Retinal pigment epithelial cell (primary cell): ENCODE results near the gene DCTN4.

Experiments
- DNase-seq: peaks from one replicate; pipeline ENCODE4 v3.0.0-alpha.2; 2010; ENCODE audit warnings: low read depth
- H3K4me3 ChIP-seq: 2 replicates; pipeline ENCODE4 v1.5.1; 2011; ENCODE audit warnings: mild to moderate bottlenecking, low read length, control low read depth, moderate library complexity
- TF ChIP-seq, protein P1 (sequence below): conservative IDR thresholded peaks from 2 replicates; pipeline ENCODE4 v1.5.1; 2011; ENCODE audit warnings: low read depth, low read length, control low read depth, inconsistent platforms

Gene DCTN4

DNA sequence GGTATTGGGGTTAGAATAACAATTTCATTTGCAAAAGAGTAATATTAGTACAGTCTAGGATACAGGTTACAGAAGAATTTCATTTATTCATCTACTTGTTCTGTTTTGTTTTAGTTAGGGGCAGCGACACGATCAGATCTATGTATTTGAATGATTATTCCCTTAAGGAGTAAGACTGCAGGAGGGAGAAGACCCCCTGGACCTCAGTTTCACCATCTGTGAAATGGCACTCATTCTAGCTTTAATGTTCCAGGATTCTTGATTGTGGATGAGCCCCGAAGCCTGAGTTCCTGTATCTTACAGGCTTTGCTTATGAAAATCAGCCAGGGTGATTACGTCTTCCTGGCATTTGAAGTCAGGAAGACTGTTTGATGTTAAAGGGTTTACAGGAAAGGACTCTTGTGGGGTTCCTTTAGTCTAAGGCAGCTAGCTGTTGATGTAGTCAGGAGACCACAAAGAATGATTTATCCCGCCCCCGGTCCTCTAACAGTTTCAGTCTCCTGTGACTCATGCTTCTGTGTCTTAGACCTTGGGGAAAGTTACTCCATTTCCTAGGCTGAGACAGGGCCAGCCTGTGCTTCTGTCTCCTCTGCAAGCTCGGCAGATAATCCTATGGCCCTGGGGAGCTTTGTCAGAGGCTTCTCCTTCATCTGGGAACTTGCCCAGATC, 31.3 kb upstream of the DCTN4 start:
- H3K4me3 ChIP-seq, result no peak overlapping the region
- TF ChIP-seq, protein P1, sequence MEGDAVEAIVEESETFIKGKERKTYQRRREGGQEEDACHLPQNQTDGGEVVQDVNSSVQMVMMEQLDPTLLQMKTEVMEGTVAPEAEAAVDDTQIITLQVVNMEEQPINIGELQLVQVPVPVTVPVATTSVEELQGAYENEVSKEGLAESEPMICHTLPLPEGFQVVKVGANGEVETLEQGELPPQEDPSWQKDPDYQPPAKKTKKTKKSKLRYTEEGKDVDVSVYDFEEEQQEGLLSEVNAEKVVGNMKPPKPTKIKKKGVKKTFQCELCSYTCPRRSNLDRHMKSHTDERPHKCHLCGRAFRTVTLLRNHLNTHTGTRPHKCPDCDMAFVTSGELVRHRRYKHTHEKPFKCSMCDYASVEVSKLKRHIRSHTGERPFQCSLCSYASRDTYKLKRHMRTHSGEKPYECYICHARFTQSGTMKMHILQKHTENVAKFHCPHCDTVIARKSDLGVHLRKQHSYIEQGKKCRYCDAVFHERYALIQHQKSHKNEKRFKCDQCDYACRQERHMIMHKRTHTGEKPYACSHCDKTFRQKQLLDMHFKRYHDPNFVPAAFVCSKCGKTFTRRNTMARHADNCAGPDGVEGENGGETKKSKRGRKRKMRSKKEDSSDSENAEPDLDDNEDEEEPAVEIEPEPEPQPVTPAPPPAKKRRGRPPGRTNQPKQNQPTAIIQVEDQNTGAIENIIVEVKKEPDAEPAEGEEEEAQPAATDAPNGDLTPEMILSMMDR, result no peak
- peak; percentile 93 for DNase-seq

DNA sequence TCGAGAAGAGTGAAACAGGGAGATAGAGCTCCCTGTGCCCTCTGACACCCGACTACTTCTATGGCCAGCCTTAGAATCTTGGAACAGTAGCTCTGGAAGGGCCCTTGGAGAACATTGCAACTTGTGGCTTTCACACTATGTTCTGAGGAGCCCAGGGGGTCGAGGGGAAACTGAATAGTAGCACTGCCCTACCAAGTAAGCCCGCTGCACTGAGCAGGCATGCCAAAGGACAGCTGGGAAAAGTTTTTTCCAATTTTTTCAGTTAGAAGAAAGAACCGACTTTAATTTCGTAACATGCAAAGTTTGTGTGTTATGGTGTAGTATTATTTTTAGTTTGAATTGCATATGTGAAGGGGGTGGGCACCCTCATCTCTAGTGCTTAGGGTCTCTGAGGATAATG, 30.6 kb upstream of the DCTN4 start:
- H3K4me3 ChIP-seq, result no peak overlapping the region
- no peak for DNase-seq
- TF ChIP-seq, protein P1, result no peak

DNA sequence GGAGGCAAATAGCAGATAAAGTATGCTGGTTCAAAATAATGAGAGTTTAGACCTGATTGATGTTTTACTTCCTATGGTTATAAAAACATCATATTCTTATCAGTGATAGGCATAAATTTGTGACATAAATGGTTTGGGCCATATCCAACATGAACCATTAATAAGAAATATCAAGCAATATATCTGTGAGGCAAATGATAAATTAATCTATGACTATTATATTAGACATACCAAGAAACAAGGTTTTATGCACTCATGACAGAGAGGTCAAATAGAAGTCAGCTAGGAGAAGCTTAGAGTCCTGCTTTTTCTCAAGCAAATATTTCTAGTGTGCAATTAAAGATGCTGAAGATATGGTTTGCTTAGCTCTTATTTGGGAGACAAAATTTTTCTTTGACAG, 30.2 kb upstream of the DCTN4 start:
- TF ChIP-seq, protein P1, result no peak
- no peak for DNase-seq
- H3K4me3 ChIP-seq, result no peak overlapping the region

DNA sequence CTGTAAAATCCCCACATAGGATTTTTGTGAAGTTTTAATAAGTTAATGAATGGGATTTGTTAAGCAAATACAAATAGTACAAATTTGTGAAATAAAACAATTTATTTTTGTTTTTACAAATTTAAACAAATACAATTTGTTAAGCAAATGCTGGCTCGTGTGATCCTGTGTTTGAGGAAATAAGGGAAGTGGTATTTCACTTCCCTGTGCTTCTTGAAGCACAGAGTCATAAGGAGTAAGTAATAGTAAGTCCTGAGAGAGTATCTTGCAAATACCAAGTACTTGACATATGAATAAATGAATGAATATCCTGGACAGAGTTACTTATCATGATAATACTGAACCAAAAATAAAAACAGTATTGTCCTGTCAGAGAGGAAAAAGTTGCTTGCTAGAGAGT, 28.8 kb upstream of the DCTN4 start:
- TF ChIP-seq, protein P1, result no peak

DNA sequence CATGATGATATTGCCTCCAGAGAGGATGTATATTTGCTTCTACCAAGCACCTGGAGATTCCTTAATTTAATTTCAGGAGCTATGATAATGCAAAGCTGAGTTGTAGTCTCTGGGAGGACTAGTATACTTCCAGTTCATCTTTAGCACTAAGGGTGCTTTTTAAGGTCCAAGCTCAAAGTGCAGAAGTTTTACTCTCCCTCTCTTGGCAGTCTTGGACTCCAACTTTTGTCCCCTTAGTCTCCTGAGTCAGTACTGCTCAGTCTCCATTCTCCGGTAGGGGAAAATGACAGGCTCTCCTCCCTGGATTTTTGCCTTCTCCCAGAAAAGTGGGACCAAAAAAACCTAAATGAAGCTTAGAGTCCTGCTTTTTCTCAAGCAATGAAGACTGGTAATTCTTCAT, 28.1 kb upstream of the DCTN4 start:
- H3K4me3 ChIP-seq, result no peak overlapping the region
- TF ChIP-seq, protein P1, result no peak
- DNase-seq, result no peak

More for the DNA sequence above, 28.8 kb upstream of the DCTN4 start:
- DNase-seq, result no peak
- H3K4me3 ChIP-seq, result no peak overlapping the region

DNA sequence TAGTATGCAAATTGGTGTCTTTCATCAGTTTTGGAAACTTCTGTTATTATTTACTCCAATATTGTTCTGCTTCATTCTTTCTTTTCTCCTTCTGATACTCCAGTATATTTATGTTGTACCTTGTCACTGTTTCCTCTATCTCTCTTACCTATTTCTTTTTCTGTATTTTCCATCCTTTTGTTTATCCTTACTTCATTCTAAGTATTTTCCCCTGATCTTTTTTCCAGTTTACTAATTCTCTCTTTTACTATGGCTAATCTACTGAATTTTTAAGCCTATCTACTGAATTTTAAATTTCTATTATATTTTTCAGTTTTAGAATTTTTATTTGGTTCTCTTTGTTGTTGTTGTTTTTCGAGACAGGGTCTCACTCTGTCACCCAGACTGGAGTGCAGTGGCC, 27.1 kb upstream of the DCTN4 start:
- no peak for DNase-seq
- TF ChIP-seq, protein P1, result no peak
- H3K4me3 ChIP-seq, result no peak overlapping the region

DNA sequence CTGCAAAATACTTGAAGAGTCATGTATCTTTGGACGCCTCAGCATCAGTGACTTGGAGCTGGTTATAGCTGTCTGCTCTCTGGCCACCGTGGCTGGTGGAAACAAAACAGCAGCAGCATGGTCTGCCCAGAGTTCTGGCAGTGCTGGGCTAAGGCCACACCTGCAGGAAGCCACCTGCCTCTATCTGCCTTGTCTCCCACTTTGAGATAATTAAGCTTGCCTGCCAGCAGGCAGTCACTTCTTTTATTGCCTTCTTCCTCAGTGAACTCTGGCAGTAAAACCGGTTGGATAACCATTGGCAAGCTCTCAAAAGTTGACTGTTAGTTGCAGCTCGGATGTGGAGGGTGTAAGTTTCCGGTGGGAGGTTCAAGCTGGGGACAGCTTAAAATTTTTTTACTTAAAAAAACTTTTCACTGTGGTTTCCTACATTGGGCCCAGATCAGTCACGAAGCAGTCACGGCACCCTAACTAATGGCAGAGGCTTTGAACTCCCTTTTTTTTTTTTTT, 24.7 kb upstream of the DCTN4 start:
- DNase-seq, result no peak
- H3K4me3 ChIP-seq, result no peak overlapping the region
- TF ChIP-seq, protein P1, result no peak
